RPMI8226 (cell line): ENCODE results near the gene ZBTB32.

ENCODE experiments used
- DNase-seq: peaks from one replicate; pipeline ENCODE4 v3.0.0-alpha.2; 2015

ZBTB32 gene

GRCh38 chr19:35738021-35738886 is 33.9 kb downstream of the ZBTB32 start:
- DNase-seq, result no peak

DNA sequence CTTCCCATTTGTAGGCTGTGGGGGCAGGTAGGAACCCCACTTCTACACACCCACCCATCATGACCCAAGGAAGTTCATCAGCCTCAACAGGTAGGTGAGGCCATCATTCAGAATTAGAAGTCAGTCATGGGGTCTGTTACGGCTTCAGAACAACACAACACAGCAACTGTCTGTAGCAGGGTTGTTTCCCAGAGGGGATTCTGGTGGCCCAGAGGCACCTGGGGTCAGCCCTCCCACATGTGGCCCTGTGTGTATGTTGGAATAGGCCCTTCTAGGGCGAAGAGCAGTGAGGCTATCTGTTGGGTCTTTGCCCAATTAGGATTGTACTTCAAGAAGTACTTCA is 34.5 kb downstream of the ZBTB32 start:
- DNase-seq, result no peak

- no peak for DNase-seq
Observed at GRCh38 chr19:35739275-35740107, 35.1 kb downstream of the ZBTB32 start.

GRCh38 chr19:35740108-35740422 is 35.7 kb downstream of the ZBTB32 start:
- no peak for DNase-seq

GRCh38 chr19:35740423-35741202 is 36.3 kb downstream of the ZBTB32 start:
- DNase-seq, result peak; percentile 95

GRCh38 chr19:35741203-35741515 is 36.8 kb downstream of the ZBTB32 start:
- DNase-seq, result no peak

- DNase-seq, result peak; percentile 66
Observed at GRCh38 chr19:35742121-35742724, 37.9 kb downstream of the ZBTB32 start, which contains the start of gene IGFLR1. TSS of gene IGFLR1 (minus strand) at chr19:35742452. CDS start at chr19:35741180, 1,272 bp downstream.

DNA sequence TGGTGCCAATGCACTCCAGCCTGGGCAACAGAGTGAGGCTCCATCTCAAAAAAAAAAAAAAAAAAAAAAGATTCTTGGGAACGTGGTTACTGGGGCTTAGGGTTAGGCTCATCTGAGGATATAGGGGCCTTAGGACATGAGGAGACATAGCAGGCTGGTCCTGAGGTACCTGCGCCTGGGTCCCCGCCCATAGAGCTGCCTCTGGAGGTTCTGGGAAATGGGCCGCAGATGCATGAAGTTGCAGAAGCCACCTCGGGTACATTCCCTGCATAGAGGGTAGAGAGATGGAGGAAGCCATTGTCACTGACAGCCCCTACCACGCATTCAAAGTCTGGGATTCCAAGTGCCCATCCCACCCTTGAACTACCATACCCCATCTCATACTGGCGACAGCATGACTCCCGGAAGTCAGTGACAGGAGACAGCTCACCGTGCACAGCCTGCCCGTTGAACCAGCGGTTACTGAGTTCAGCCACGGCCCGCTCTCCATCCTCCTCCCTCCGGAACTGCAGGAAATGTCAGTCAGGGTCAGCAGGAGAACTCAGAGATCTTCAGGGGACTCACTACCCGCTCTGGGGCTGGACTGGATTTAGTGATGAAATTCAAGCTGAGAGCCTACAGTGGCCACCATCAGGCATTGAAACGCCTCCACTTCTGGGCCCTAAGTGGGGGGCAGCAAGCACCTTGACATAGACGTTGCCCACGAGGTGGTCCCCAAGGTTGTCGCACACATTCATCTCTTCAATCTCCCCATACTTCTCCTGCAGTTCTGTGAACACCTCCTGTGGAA is 39.5 kb downstream of the ZBTB32 start:
- no peak for DNase-seq

GRCh38 chr19:35744430-35745327 is 40.3 kb downstream of the ZBTB32 start:
- DNase-seq, result peak; percentile 94

DNA sequence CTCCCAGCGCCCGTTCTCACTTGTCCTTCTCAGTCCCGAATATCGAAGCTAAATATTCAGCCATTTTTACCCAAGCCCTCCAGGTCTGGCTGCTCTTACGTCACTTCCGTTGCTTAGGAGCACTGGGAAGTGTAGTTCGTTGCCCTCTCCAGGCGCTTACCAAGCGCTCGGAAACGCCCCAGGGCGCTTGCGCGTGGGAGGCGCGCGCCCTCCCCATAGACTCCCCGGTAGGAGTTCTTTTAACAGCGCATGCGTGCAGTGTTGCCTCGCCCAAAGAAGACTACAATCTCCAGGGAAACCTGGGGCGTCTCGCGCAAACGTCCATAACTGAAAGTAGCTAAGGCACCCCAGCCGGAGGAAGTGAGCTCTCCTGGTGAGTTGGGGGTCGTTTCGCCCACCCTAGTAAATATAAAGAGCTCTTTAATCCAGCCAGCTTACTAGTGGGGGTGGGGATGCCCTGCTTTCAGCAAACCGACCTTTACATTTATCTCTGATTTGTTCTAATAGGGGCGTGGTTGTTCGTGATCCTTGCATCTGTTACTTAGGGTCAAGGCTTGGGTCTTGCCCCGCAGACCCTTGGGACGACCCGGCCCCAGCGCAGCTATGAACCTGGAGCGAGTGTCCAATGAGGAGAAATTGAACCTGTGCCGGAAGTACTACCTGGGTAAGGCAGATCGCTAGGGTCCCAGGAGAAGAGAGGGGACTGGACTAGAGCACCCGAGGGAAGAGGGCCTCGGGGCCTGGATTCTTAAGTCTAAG is 41.1 kb downstream of the ZBTB32 start, which contains the start of the genes PSENEN and U2AF1L4:
Gene PSENEN, plus strand, starts transcription at position 324 of the 759 bp plus-strand sequence. Its CDS starts 280 bp downstream, at position 604.
Gene U2AF1L4, minus strand, starts transcription at position 91 of the 759 bp plus-strand sequence. Its CDS starts 27 bp downstream, at position 64.
- DNase-seq, result peak; percentile 97

DNA sequence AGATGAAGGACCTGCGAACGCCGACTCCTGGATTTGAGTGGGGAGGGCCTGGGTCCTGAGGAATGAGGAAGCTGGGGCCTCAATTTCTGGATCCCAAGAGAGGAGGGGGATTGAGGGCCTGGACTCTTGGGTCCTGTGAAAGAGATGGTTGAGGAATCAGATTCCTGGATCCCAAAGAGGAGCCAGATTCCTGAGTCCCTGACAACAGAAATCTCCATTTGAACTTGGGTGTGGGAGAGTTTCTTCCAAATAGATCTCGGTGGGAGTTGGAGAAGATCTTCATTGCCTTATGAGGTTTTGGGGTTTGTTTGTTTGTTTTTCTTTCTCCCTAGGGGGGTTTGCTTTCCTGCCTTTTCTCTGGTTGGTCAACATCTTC is 41.7 kb downstream of the ZBTB32 start:
- DNase-seq, result no peak

GRCh38 chr19:35746531-35746930 is 42.2 kb downstream of the ZBTB32 start:
- no peak for DNase-seq

GRCh38 chr19:35748106-35749020 is 44.0 kb downstream of the ZBTB32 start, which contains the start of gene LIN37:
TSS of gene LIN37 (plus strand) at chr19:35748576. CDS start at chr19:35748725, 149 bp downstream.
- peak; percentile 96 for DNase-seq

- DNase-seq, result no peak
Observed at GRCh38 chr19:35750167-35750566, 45.8 kb downstream of the ZBTB32 start.

DNA sequence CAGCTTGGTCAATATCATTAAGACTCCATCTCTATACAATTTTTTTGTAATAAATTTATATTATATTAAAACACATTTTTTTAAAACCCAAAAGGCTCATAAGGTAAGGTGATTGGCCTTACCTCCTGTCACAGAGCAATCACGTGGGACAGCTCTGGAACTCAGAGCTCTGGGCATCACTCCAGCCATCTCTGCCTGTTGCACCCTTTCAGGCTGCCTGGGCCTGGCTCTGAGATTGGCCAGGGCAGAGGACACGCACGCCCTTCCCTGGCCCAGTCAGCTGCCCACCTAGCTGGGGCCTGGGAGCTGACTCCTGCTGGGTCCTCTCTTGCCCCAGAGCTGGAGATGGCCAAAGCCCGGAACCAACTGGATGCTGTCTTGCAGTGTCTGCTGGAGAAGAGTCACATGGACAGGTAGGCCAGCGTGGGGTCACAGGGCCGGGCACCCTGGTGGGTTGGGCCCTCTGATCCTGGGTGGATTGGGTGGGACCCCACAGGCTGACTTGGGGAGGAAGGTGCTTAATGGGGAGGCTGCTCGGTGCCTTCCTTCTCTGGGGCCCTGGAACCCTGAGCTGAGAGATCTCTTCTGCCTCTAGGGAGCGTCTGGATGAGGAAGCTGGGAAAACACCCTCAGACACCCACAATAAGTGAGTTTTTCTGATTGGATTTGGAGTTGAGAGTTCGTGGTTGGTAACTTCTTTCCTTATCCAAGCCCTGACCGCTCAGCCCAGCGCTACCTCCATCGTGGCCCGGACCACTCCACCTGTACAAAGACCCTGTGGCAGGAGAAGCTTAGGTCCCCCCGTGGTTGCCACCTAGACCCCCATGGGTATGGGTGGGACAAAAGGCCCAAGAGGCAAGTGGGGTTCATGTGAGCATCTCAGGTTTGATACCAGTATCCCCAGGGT is 47.7 kb downstream of the ZBTB32 start:
- DNase-seq, result no peak

DNA sequence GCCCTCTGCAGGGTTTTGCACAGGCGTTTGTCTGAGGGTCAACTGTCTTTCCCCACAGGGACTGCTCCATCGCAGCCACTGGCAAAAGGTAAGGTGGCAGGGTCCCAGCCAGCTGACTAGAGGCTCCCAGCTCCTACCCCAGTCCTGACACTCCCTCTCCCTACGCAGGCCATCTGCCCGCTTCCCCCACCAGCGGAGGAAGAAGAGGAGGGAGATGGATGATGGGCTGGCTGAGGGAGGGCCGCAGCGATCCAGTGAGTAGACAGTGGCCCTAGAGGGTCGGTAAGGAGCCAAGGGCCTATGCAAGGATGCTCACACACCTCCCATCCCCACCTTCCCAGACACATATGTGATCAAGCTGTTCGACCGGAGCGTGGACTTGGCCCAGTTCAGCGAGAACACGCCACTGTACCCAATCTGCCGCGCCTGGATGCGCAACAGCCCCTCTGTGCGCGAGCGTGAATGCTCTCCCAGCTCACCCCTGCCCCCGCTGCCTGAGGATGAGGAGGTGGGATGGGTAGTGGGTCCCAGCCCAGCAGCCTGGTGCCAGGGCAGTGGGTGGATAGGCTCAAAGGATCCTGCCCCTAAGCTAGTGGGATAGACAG is 48.5 kb downstream of the ZBTB32 start:
- DNase-seq, result no peak
